HG03095 (cell line): ENCODE measurements around the gene GRK5.
"Not testable (repeated sequence)": the region's sequence is repeated elsewhere in the genome, so short reads cannot be mapped to it uniquely, and the experiment has no call there.

ENCODE experiments used
- ATAC-seq: cut with Tn5 transposase; IDR thresholded peaks from one replicate; pipeline ENCODE4 v1.9.1; 2021; ENCODE audit warnings: moderate library complexity; ENCODE audit not compliant: unreplicated experiment

Gene GRK5

DNA sequence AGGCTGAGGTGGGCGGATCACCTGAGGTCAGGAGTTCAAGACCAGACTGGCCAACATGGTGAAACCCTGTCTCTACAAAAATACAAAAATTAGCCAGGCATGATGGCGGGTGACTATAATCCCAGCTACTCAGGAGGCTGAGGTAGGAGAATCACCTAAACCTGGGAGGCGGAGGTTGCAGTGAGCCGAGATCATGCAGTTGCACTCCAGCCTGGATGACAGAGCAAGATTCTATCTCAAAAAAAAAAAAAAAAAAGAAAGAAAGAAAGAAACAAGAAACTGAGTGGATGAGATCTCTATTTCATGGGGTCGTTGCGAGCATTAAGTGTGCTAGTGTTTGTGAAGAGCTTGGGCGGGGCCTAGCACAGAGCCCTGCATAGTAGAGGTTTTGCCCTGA, 65.0 kb downstream of the GRK5 start:
- ATAC-seq: not testable (repeated sequence)

DNA sequence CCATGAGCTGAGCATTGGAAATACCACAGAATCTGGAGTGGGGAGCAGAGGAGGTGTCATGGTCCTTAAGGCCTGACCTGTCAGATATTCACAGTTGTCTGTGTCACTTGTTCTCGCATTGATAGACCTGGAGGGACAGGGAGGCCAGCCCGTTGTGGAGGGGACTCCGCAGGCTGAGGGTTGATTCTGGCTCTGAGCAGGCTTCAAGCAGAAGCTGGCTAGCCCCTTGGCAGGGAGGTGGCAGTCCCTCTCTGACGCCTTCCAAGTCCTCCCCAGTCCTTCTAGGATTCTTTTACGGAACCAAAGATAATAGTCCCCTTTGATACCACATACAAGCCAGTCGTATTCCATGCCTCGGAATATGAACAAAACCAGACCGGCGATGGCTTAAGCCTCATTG, 65.4 kb downstream of the GRK5 start:
- no peak for ATAC-seq

DNA sequence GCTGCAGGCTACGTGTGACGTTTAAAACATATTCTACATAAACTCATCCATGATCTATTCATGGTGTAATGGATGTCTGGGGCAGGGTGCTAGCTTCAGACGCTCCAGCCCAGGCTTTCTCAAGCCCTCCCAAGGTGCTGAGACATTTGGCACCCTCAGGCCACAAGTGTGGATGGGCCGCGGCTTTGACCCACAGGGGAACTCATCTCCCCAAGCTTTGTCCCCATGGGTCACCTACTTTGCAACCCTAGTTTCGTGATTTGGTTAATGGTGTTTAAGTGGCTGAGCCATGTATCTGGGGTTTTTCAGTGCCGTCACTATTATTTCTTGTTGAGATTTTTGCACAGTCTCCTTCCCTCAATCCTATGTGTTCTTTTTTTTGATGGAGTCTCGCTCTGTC, 66.0 kb downstream of the GRK5 start:
- no peak for ATAC-seq

DNA sequence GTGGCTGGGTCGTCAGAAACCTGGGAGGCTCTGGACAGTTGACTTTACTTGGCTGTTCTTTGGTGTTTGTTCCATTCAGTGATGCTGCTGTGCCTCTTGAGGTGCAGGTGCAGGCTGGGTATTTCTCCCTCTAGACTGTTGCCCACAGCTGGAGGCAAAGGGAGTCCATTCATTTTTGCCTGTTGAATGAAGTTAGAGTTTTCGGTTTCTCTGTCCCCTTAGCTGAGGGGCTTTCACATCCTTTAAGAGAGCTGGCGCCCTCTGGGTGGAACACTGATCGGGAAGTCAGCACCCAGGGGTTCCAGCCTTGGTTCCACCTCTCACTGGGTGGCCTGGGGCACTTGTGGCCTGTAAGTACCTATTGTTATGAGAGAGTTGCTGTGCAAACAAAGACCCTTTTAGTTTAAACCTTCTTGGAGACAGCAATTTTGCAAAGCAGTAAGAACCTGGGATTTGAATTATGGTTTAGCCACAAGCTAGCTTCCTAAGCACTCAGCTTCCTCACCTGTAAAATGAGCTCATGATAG, 67.2 kb downstream of the GRK5 start:
- ATAC-seq: no peak

DNA sequence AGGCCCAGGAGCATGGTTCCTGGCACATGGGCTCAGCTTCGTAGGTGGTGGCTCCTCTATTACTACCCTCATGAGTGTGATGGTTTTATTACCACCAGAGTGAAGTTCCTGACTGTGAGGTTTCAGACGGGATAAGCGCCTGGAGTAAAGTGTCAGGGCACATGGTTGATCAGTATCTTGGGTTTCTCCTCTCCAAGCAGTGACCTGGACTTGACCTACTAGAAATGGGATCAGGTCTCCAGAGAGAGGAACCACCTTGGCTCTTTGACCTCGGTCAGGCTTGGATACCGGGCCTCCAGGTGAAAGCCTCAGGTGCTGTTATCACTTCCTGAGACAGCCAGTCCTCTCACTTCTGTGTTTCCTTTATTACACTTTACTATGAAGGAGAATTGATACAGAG, 67.7 kb downstream of the GRK5 start:
- ATAC-seq: no peak

DNA sequence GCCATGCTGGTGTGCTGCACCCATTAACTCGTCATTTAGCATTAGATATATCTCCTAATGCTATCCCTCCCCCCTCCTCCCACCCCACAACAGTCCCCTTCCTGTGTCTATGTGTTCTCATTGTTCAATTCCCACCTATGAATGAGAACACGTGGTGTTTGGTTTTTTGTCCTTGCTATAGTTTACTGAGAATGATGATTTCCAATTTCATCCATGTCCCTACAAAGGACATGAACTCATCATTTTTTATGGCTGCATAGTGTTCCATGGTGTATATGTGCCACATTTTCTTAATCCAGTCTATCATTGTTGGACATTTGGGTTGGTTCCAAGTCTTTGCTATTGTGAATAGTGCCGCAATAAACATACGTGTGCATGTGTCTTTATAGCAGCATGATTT, 68.8 kb downstream of the GRK5 start:
- not testable (repeated sequence) for ATAC-seq

DNA sequence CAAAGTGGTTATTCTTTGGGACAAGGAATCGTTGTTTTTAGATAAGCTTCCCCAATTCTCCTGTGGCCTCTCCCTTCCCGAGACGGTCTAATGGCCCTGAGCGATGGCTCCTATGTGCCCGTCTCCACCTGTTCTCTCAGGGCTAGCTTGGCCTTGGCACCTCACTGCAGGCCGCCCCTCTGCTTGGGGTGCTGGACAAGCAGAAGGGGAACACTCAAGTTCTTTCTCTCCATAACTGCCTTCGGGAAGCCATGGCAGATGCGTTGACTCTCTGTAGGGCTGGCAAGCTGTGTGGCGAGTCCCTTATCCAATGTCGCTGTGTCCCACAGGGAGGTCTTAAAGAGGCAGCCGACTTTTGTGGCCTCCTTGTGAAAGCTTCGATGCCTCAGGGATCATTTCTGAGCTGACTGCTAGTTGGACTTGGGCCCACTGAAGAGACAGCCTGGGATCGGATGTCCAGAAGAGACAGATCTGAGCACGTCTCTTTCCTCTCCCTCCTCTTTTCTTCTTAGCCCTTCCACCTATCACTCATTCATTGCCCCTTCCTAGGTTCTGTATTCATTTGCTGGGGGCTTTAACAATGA, 70.8 kb downstream of the GRK5 start:
- no peak for ATAC-seq

DNA sequence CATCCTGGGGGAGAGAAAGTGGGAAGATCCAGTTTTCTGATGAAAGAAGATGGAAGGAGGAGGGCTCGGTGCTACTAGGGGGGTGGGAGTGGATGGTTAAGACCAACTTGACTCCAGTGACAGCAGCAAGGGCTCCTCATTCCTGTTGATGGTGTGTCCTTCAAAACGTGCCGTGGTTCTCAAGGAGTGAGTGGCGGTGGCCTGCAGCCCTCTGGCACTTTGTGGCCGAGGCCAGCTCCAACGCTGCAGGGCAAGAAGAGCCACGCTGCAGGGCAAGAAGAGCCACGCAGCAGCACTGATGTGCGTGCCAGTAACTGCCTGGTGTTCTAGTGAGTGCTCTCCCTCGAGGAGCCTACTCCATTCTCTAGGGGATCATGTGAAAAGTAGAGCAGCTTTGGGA, 72.1 kb downstream of the GRK5 start:
- no peak for ATAC-seq

DNA sequence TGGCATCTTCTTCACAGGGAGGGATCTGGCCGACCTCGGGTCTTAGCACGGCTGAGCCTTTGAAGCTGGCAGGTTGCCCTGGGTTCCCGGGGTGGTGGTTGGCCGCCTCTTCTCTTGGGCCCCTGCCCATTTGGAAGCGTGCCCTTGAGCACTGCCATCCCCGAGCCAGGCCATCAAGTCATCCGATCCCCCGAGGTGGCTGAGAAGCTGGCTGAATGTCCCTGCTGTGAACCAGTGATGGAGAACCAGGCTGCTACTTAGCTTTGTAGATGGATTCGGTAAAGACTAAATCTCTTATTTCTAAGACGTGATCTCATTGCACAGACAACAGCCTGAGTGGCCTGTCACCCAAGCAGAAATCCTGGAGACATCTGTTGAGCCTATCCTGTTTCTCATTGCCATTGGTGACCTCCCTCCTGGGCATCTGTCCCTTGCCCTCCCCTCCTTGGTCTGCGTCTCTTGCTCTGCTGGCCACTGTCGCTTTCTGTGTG, 74.3 kb downstream of the GRK5 start:
- ATAC-seq: no peak

DNA sequence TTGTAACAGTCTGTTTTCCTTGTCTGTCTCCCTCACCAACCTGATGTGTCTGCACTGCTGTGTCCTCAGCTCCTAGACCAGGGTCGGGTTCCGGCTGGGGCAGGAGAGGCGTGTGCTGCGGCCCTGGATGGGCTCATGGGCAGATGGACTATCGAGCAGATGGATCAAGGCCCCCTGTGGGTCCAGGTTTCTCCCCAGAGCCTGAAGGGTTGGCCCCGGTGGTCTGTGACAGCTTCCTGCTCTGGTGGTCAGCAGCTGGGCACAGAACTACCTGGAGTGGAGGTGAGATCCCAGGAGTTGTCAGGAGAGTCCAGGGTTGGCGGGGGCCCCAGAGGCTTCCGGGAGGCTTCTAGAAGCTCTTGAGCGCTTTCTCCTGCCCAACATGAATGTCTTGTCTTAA, 75.1 kb downstream of the GRK5 start:
- ATAC-seq: no peak

DNA sequence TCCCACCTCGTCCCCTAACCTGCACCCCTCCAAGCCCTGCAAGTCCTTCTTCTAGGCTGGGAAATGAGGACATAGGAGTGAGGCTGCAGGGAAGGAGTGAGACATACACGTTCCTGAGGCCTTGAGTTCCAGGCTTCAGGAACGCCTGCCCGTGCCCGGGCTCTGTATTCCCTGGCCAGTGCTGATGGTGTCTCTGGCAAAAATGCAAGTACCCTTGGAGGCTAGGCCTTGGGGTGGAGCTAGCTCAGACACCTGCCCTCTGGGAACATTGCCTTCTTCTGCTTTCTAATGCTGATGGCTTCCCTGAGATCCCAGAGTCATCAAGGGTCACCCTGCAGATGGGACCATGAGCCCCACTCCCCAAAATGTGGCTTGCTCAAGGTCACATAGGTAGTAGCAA, 76.0 kb downstream of the GRK5 start:
- ATAC-seq: no peak

DNA sequence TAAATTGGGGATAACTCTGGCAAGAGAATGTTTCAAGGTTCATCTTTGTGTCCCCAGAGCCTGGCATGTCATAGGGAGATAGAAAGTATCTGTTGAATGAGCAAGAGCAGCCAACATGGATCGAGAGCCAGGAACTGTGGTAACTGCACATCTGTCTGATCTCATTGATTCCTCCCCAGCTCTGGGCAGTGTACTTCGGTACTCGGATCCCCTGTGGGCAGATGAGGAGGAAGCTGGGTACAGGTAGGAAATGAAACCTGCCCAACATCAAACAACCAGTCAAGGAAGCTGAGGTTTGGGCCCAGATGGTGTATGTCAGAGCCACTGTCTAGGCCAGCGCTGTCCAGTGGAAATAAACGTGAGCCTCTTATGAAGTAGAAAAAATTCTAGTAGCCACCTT, 76.4 kb downstream of the GRK5 start:
- no peak for ATAC-seq

DNA sequence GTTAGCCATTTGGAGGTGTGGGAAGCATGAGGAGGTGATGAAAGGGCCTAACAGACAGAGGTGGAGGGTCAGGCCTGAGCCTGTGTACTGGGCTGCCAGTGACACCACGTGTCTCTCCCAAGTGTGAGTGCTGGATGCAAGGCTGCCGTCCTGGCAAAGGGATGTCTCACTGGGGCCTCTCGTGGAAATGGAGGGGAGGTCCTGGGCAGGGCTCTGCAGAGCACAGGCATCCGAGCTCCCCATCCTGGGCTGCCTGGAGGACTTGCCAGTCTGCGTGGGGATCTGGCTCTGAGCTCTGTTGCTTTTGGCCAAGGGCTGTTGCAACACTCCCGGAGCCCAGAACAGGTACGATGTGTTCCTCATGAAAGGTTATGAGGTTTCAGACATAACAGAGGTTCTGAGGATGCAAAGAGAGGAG, 77.3 kb downstream of the GRK5 start:
- ATAC-seq: no peak

DNA sequence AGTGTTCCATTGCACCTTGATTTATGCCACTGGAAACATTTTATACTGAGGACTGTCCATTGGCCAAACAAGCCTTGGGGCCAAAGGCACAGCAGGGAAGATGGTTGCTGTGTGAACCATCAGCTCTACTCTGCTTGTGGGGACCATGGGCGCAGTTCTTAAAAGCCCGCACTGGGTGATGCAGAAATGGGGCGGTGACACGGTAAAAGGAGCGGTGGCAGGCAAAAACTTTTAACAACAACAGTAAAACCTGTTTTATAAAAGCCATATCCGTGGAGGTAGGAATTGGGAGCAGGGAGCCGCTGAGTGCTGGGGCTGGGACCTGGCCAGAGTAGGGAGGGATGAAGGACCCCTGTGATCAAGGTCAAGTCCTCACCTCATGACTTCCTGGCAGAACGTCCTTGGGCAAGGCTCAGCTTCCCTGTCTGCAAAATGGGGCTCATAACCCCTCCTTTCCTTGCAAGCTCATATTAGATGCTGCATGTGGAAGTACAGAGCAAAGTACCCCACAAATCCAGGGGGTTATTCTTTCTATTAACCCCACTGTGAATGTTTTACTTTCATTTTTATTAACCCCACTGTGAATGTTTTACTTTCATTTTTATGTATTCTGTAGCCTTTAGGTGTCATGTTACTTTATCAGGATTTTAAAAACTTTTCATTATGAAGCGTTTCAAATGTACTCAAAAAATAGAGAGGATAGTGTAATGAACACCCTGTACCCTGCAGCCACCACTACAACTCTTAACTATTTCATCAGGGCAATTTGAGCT, 78.3 kb downstream of the GRK5 start:
- no peak for ATAC-seq

DNA sequence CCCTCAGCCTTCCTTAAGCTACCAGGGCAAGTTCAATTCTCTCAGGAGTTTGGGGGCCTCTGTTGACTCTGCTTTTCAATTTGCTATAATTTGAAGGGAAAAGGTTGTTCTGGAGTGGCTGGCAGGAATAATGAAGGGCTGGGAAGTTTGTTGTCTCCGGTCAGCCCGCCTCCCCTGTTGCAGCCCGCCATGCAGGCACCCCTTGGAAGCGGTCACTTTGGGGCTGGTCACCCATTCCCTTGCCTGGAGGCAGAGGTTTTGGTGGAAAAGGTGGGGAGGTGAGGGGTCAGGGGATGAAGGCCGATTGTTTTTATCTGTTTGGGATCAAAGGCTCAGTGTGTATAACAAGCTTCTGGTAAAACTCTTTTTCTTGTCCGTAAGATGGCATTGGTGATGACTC, 79.1 kb downstream of the GRK5 start:
- ATAC-seq: no peak

DNA sequence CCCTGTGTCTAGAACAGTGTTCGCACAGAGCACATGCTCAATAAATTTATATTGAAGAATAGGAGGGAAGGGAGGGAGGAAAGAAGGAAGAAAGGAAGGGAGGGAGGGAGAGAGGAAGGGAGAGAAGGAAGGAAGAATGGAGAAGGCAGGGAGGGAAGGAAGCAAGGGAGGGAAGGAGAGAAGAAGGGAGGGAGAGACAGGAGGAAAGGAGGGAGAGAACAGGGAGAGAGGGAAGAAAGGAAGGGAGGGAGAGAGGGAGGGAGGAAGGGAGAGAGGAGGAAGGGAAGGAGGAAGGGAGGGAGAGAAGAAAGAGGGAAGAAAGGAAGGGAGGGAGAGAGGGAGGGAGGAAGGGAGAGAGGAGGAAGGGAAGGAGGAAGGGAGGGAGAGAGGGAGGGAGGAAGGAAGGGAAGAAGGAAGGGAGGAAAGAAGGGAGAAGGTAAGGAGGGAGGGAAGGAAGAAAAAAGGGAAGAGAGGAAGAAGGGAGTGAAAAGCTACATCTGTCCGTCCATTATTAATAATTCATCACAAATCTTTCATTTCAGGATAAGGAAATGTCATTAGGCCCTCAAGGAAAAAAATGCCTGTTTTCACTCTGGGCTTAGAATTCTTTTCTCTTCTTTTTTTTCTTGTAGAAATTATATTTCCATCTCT, 79.7 kb downstream of the GRK5 start:
- ATAC-seq: no peak

DNA sequence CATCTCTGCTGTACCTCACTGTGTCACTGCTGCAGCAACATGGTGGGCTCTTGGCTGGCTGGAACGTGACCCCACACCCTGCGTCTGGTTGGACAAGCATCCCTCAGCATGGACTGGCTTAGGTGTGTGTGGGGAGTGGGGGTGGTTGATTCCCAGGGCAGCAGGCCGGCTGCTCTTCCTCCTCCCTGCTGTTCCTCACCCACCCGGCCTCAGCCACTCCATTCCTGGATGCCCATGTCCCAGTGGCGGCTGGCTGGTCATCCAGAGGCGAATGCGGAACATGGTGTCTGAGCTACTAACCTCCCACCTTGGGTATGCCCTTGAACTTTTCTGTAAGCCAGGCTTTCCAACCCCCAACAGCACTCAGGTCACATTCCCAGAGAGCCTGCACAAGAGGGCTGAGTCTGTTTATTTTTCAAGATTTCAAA, 81.2 kb downstream of the GRK5 start:
- ATAC-seq: no peak

DNA sequence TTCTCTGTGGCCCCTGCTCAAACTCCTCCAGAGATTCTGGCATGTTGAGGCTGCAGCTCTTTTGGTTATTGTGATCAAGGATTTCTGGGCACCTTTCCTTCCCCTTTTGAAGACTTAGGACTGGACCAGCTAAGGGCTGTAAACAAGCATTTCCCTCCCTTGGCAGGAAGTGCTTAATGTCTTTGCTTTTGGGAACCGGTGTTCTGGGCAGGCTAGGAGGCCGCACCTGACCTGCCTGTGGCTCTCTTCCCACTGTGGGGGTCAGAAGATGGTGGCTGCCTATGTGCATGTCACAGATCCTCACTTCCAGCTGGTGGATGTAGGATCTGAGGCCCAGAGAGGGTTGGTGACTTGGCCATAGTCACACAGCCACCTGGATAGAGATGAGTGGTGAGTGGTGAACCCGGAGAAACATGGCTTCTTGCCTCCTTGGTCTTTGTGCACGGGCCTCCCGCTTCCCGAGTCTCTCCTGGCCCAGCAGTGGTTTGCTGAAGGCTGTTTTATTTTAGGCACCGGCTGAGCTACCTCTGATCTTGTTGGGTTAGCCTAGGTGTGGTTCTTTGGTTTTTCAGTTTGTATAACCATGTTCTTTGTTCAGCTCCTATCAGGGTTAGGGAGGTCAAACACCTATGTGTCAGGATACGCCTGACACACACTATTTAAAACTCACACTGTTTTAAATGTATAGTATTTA, 82.0 kb downstream of the GRK5 start:
- ATAC-seq: no peak

DNA sequence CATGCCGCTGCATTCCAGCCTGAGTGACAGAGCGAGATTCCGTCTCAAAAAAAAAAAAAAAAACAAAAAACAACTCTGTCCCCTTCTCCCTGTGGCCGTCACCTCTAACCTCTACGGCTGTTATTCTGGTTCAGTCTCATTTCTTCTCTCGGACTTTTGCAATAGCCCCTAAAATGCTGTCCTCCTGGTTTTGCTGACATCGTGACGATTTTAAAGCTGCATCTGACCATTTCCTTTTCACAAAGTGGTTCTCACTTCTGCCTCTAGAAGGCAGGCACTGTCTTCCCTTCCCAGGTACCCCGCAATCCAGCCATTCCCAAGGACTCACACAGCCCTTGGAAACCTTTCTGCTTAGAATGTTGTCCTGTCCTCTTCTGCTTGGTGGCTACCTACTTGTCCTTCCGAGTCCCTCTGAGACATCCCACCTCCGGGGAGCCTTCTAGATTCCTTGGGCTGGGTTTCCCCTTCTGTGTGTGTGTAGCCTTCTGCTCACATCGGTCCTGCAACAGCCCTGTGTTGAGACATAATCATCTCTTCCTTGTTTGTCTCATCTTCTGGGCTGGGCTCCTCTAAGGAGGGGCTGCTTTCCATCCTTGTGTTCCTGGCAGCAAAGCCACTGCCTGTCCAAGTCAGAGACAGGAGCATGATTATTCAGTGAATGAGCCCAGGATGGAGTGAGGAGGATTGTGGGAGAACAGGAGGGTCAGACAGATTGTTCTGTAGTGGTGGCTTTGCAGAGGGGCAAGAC, 83.1 kb downstream of the GRK5 start:
- no peak for ATAC-seq

DNA sequence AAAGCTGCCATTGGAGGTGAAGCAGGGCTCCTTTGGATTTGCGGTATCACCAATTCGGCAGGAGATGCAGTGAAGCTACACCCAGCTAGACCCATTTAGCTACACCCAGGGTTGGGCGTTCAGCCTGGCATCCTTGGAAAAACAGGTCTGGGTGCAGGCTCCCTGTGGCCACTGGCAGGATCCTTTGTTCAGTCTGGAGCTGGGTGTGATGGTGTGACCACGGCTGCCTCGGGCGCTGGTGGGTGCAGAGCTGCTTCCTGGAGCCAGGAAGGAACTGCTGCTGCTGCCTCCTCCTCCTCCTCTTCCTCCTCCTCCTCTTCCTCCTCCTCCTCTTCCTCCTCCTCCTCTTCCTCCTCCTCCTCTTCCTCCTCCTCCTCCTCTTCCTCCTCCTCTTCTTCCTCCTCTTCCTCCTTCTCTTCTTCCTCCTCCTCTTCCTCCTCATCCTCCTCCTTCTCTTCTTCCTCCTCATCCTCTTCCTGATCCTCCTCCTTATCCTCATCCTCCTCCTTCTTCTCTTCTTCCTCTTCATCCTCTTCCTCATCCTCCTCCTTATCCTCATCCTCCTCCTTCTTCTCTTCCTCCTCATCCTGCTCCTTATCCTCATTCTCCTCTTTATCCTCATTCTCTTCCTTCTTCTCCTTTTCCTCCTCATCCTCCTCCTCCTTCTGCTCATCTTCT, 84.0 kb downstream of the GRK5 start:
- no peak for ATAC-seq
